HS-5 (cell line): ENCODE data around the gene BHLHA9.
"Not testable (repeated sequence)": the region's sequence is repeated elsewhere in the genome, so short reads cannot be mapped to it uniquely, and the experiment has no call there.

Experiments
- DNase-seq: peaks from one replicate; pipeline ENCODE4 v3.0.0-alpha.2; 2012; ENCODE audit warnings: low read depth

Gene BHLHA9

GRCh38 chr17:1270210-1271029 is at the start of gene BHLHA9:
BHLHA9 (plus strand) TSS chr17:1270444; CDS start chr17:1270564, 120 bp downstream.
- DNase-seq: no peak

GRCh38 chr17:1221209-1221608 is 49.0 kb upstream of the BHLHA9 start:
- no peak for DNase-seq

GRCh38 chr17:1222321-1222720 is 47.9 kb upstream of the BHLHA9 start:
- no peak for DNase-seq

GRCh38 chr17:1223662-1224061 is 46.6 kb upstream of the BHLHA9 start:
- DNase-seq: no peak

GRCh38 chr17:1224330-1224729 is 45.9 kb upstream of the BHLHA9 start:
- no peak for DNase-seq

DNA sequence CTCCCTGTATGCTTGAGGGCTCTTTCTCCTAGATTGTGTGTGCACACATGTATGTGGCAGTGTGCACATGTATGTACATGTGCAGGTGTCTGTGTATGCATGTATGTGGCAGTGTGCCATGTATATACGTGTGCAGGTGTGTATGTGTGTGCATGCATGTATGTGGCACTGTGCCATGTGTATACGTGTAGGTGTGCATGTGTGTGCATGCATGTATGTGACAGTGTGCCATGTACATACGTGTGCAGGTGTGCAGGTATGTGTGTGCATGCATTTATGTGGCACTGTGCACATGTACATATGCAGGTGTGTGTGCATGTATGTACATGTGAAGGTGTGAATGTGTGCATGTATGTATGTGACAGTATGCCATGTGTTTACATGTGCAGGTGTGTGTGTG is 43.9 kb upstream of the BHLHA9 start:
- no peak for DNase-seq

- no peak for DNase-seq
Observed at GRCh38 chr17:1227365-1227764, 42.9 kb upstream of the BHLHA9 start.

- no peak for DNase-seq
Observed at GRCh38 chr17:1227917-1228780, 42.1 kb upstream of the BHLHA9 start.

- no peak for DNase-seq
Observed at GRCh38 chr17:1228781-1229348, 41.4 kb upstream of the BHLHA9 start.

DNA sequence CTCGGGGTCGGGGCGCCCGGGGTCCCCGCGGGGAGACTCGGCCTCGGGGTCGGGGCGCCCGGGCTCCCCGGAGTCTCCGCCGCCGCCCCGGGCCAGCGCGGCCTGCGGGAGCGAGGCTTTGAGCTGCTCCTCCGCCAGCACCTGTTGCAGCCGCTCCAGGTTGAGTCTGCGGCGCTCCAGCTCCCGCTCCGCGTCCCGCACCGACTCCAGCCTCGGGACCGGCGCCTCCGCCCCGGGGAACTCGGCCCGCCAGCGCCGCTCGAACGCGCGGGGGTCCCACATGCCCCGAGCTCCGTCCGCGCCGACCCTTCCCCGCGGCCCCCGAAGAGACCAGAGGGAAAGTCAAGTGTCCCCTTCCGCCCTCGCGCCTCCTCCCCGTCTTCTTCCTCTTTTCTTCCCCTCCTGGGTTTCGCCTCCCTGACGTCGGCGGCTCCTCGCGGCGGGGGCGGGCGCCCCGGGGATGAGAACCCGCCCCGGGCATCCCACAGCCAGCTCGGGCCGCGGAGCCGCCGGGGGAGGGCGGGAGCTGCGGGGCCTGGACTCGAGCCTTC is 40.8 kb upstream of the BHLHA9 start:
- DNase-seq: no peak

DNA sequence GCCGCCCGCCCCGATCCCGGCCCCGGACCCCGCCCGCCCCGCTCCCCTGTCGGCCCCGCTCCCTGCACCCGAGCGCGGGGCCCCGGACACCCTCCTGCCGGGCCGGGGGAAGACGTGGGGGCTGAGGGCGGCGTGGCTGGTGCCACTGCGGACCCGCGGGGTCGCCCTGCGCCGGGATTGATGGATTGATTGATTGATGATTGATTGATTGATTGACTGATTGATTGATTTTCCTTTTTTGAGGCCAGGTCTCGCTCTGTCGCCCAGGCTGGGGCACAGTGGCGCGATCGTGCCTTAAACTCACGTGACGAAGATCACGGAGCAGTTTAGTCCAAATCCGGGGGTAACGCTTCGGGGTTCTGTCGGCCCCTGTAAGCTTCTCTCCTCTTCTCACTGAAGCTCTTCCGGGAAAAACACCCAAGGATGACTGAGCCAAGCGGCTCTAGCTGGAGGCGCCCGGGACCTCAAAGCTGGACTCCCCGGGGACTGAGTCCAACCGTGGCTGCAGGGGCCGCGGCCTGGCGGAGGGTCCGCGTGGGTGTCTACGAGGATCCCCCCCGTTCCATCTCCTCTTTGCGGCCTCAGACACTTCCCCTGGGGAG is 40.2 kb upstream of the BHLHA9 start:
- DNase-seq: no peak

GRCh38 chr17:1231456-1231855 is 38.8 kb upstream of the BHLHA9 start:
- no peak for DNase-seq

GRCh38 chr17:1232331-1232730 is 37.9 kb upstream of the BHLHA9 start:
- DNase-seq: no peak

DNA sequence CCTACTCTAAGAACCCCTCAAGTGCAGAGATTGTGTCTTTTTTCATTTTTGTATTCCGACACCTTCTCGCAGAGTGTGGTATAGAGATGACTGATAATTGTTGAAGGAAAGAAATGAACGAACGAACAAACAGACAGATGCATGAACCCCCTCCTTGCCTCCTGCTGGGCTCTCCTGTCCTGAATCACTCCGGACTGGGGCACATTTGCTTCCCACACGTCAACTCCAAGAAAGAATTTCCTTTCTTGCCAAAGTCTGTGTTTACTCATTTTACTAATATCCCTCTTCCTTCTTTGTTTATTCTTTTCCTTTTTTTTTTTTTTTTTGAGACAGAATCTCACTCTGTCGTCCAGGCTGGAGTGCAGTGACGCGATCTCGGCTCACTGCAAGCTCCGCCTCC is 37.5 kb upstream of the BHLHA9 start:
- no peak for DNase-seq

GRCh38 chr17:1234455-1234854 is 35.8 kb upstream of the BHLHA9 start:
- DNase-seq: no peak

DNA sequence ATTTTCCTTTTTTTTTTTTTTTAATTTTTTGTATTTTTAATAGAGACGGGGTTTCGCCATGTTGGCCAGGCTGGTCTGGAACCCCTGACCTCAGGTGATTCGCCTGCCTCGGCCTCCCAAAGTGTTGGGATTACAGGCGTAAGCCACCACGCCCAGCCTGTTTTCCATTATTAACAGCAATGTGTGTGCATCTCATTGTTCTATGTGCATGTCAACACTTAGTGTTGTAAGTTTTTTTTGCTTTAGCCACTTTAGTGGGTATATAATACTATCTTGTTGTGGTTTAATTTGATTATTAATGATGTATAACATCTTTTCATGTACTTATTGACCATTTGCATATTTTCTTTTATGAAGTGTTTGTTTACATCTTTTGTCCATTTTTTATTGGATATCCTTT is 32.8 kb upstream of the BHLHA9 start:
- DNase-seq: no peak

DNA sequence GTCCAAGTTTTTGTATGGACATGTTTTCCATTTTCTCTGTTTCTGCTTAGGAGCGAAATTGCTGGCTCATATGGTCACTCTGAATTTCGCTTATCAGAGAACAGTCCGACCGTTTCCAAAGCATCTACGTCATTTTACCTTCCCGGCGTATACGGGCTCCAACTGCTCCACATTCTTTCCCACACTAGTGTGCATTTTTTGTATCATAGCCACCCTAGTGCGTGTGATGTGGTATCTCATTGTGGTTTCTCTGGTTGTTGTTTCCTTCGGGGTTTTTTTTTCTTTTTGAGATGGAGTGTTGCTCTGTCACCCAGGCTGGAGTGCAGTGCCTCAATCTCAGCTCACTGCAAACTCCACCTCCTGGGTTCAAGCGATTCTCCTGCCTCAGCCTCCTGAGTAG is 31.0 kb upstream of the BHLHA9 start:
- DNase-seq: no peak

- DNase-seq: not testable (repeated sequence)
Observed at GRCh38 chr17:1240426-1240825, 29.8 kb upstream of the BHLHA9 start.

GRCh38 chr17:1241929-1242328 is 28.3 kb upstream of the BHLHA9 start:
- no peak for DNase-seq

- DNase-seq: no peak
Observed at GRCh38 chr17:1244606-1245012, 25.6 kb upstream of the BHLHA9 start.

DNA sequence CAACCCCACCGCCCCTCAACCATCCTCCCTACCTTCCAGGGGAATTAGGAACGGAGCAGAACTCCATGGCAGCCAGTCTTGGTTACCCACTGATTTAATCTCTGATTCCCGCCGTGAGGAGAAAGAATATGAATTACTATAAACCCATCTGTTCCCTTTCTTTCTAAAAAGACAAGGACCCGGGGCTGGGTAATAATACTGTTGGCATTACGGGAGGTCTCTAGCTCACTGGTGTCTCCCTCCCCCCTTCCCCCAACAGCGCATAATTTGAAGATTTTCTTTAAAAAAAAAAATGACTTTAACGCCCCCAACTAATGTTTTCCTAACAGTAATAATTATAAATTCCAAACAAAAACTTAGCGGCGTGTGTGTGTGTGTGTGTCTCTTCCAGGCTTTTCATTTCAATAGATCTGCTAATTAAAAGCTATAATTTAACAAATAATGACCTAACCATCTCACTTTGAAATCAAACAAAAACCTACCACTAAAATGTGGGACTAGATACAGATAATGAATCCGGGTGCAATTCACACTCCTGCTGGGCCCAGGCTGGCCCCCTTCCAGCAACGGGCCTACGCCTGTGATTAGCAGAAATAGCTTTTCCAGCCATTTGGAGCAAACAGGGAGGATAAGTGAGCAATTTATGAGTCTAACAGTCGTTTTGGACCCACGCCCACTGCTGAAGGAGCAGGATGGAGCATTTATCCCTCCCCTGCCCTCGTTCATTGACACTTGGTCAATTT is 18.2 kb upstream of the BHLHA9 start:
- DNase-seq: no peak
